ENCODE data around the gene CAPN13.

CAPN13 gene

GRCh38 chr2:30737326-30737610, 70.0 kb downstream of the CAPN13 start:
- no peaks in the 10 kb centered on the region for H3K4me1 ChIP-seq (ENCODE audit: insufficient read depth, low read length)
- no peak overlapping the region for H3K4me3 ChIP-seq (ENCODE audit: low read depth in 1 of 2, low read length in 2 of 2)
- H3K9ac ChIP-seq (ENCODE audit: low read length): no peak overlapping the region
- H3K9me3 ChIP-seq (ENCODE audit: low read length): no peaks in the 10 kb centered on the region
- H3K27ac ChIP-seq (ENCODE audit: low read depth, low read length): no peak overlapping the region
- H3K36me3 ChIP-seq (ENCODE audit: insufficient read depth, low read length): no peaks in the 10 kb centered on the region
- H3K27me3 ChIP-seq (ENCODE audit: control insufficient read depth in 1 of 2, insufficient read depth in 2 of 2, low read length in 2 of 2): no peaks in the 10 kb centered on the region

- no peak overlapping the region for H3K27ac ChIP-seq (ENCODE audit: low read depth, low read length)
- no peaks in the 10 kb centered on the region for H3K27me3 ChIP-seq (ENCODE audit: control insufficient read depth in 1 of 2, insufficient read depth in 2 of 2, low read length in 2 of 2)
- no peaks in the 10 kb centered on the region for H3K36me3 ChIP-seq (ENCODE audit: insufficient read depth, low read length)
- H3K9ac ChIP-seq (ENCODE audit: low read length): no peak overlapping the region
- H3K9me3 ChIP-seq (ENCODE audit: low read length): no peaks in the 10 kb centered on the region
- H3K4me3 ChIP-seq (ENCODE audit: low read depth in 1 of 2, low read length in 2 of 2): no peak overlapping the region
- H3K4me1 ChIP-seq (ENCODE audit: insufficient read depth, low read length): no peaks in the 10 kb centered on the region
Measured at GRCh38 chr2:30736461-30737325, 70.6 kb downstream of the CAPN13 start.

GRCh38 chr2:30733876-30734520, 73.2 kb downstream of the CAPN13 start:
- H3K27ac ChIP-seq (ENCODE audit: low read depth, low read length): no peak overlapping the region
- no peak overlapping the region for H3K4me3 ChIP-seq (ENCODE audit: low read depth in 1 of 2, low read length in 2 of 2)
- no peaks in the 10 kb centered on the region for H3K36me3 ChIP-seq (ENCODE audit: insufficient read depth, low read length)
- no peaks in the 10 kb centered on the region for H3K4me1 ChIP-seq (ENCODE audit: insufficient read depth, low read length)
- H3K9me3 ChIP-seq (ENCODE audit: low read length): no peaks in the 10 kb centered on the region
- H3K27me3 ChIP-seq (ENCODE audit: control insufficient read depth in 1 of 2, insufficient read depth in 2 of 2, low read length in 2 of 2): no peaks in the 10 kb centered on the region
- H3K9ac ChIP-seq (ENCODE audit: low read length): no peak overlapping the region

- H3K4me1 ChIP-seq (ENCODE audit: insufficient read depth, low read length): no peaks in the 10 kb centered on the region
- H3K4me3 ChIP-seq (ENCODE audit: low read depth in 1 of 2, low read length in 2 of 2): no peak overlapping the region
- H3K36me3 ChIP-seq (ENCODE audit: insufficient read depth, low read length): no peaks in the 10 kb centered on the region
- H3K9me3 ChIP-seq (ENCODE audit: low read length): no peaks in the 10 kb centered on the region
- H3K27ac ChIP-seq (ENCODE audit: low read depth, low read length): no peak overlapping the region
- no peaks in the 10 kb centered on the region for H3K27me3 ChIP-seq (ENCODE audit: control insufficient read depth in 1 of 2, insufficient read depth in 2 of 2, low read length in 2 of 2)
- no peak overlapping the region for H3K9ac ChIP-seq (ENCODE audit: low read length)
Measured at GRCh38 chr2:30732876-30733275, 74.4 kb downstream of the CAPN13 start.

- H3K36me3 ChIP-seq (ENCODE audit: insufficient read depth, low read length): no peaks in the 10 kb centered on the region
- no peak overlapping the region for H3K9ac ChIP-seq (ENCODE audit: low read length)
- H3K9me3 ChIP-seq (ENCODE audit: low read length): no peaks in the 10 kb centered on the region
- no peaks in the 10 kb centered on the region for H3K4me1 ChIP-seq (ENCODE audit: insufficient read depth, low read length)
- no peaks in the 10 kb centered on the region for H3K27me3 ChIP-seq (ENCODE audit: control insufficient read depth in 1 of 2, insufficient read depth in 2 of 2, low read length in 2 of 2)
- H3K4me3 ChIP-seq (ENCODE audit: low read depth in 1 of 2, low read length in 2 of 2): no peak overlapping the region
- no peak overlapping the region for H3K27ac ChIP-seq (ENCODE audit: low read depth, low read length)
Measured at GRCh38 chr2:30732376-30732775, 74.9 kb downstream of the CAPN13 start.

- Histone ChIP-seq H3K9ac (ENCODE audit: low read length) (no peak overlapping the region), H3K27me3 (ENCODE audit: control insufficient read depth in 1 of 2, insufficient read depth in 2 of 2, low read length in 2 of 2) (no peaks in the 10 kb centered on the region), H3K4me3 (ENCODE audit: low read depth in 1 of 2, low read length in 2 of 2) (no peak overlapping the region), H3K4me1 (ENCODE audit: insufficient read depth, low read length) (no peaks in the 10 kb centered on the region), H3K36me3 (ENCODE audit: insufficient read depth, low read length) (no peaks in the 10 kb centered on the region), H3K27ac (ENCODE audit: low read depth, low read length) (no peak overlapping the region), H3K9me3 (ENCODE audit: low read length) (no peaks in the 10 kb centered on the region)
Measured at GRCh38 chr2:30731706-30732105, 75.5 kb downstream of the CAPN13 start.

GRCh38 chr2:30730736-30731647, 76.3 kb downstream of the CAPN13 start:
- H3K4me1 ChIP-seq (ENCODE audit: insufficient read depth, low read length): no peaks in the 10 kb centered on the region
- H3K27ac ChIP-seq (ENCODE audit: low read depth, low read length): no peak overlapping the region
- H3K9me3 ChIP-seq (ENCODE audit: low read length): no peaks in the 10 kb centered on the region
- no peak overlapping the region for H3K9ac ChIP-seq (ENCODE audit: low read length)
- H3K27me3 ChIP-seq (ENCODE audit: control insufficient read depth in 1 of 2, insufficient read depth in 2 of 2, low read length in 2 of 2): no peaks in the 10 kb centered on the region
- H3K36me3 ChIP-seq (ENCODE audit: insufficient read depth, low read length): no peaks in the 10 kb centered on the region
- no peak overlapping the region for H3K4me3 ChIP-seq (ENCODE audit: low read depth in 1 of 2, low read length in 2 of 2)

GRCh38 chr2:30729031-30729430, 78.2 kb downstream of the CAPN13 start:
- H3K4me1 ChIP-seq (ENCODE audit: insufficient read depth, low read length): no peaks in the 10 kb centered on the region
- H3K27me3 ChIP-seq (ENCODE audit: control insufficient read depth in 1 of 2, insufficient read depth in 2 of 2, low read length in 2 of 2): no peaks in the 10 kb centered on the region
- no peak overlapping the region for H3K4me3 ChIP-seq (ENCODE audit: low read depth in 1 of 2, low read length in 2 of 2)
- H3K36me3 ChIP-seq (ENCODE audit: insufficient read depth, low read length): no peaks in the 10 kb centered on the region
- H3K9me3 ChIP-seq (ENCODE audit: low read length): no peaks in the 10 kb centered on the region
- H3K9ac ChIP-seq (ENCODE audit: low read length): no peak overlapping the region
- H3K27ac ChIP-seq (ENCODE audit: low read depth, low read length): no peak overlapping the region

GRCh38 chr2:30722936-30723725, 84.1 kb downstream of the CAPN13 start:
- H3K9me3 ChIP-seq (ENCODE audit: low read length): no peaks in the 10 kb centered on the region
- no peak overlapping the region for H3K9ac ChIP-seq (ENCODE audit: low read length)
- no peaks in the 10 kb centered on the region for H3K36me3 ChIP-seq (ENCODE audit: insufficient read depth, low read length)
- H3K27ac ChIP-seq (ENCODE audit: low read depth, low read length): no peak overlapping the region
- H3K4me3 ChIP-seq (ENCODE audit: low read depth in 1 of 2, low read length in 2 of 2): no peak overlapping the region
- no peaks in the 10 kb centered on the region for H3K27me3 ChIP-seq (ENCODE audit: control insufficient read depth in 1 of 2, insufficient read depth in 2 of 2, low read length in 2 of 2)
- no peaks in the 10 kb centered on the region for H3K4me1 ChIP-seq (ENCODE audit: insufficient read depth, low read length)

GRCh38 chr2:30721668-30722647, 85.3 kb downstream of the CAPN13 start:
- no peaks in the 10 kb centered on the region for H3K36me3 ChIP-seq (ENCODE audit: insufficient read depth, low read length)
- H3K9me3 ChIP-seq (ENCODE audit: low read length): no peaks in the 10 kb centered on the region
- no peak overlapping the region for H3K9ac ChIP-seq (ENCODE audit: low read length)
- H3K27ac ChIP-seq (ENCODE audit: low read depth, low read length): no peak overlapping the region
- H3K4me1 ChIP-seq (ENCODE audit: insufficient read depth, low read length): no peaks in the 10 kb centered on the region
- no peak overlapping the region for H3K4me3 ChIP-seq (ENCODE audit: low read depth in 1 of 2, low read length in 2 of 2)
- no peaks in the 10 kb centered on the region for H3K27me3 ChIP-seq (ENCODE audit: control insufficient read depth in 1 of 2, insufficient read depth in 2 of 2, low read length in 2 of 2)

Measured in muscle layer of colon (tissue), 2 donors.